ENCODE measurements around the gene LRBA.

LRBA gene

GRCh38 chr4:150493851-150494250 lies 521.2 kb downstream of the LRBA start:
- in situ Hi-C loops (cut with MboI; ENCODE audit: low sequenced_read_pairs, unreplicated experiment): no loop called here
- DNase-seq (ENCODE audit: low spot score): no peak
- no peak for TF ChIP-seq CTCF (IDR thresholded peaks at IDR 0.05; ENCODE audit: borderline replicate concordance, control extremely low read depth, extremely low read depth, insufficient read depth, missing control alignments)

GRCh38 chr4:150491132-150492049 lies 523.7 kb downstream of the LRBA start:
- in situ Hi-C loops (cut with MboI; ENCODE audit: low sequenced_read_pairs, unreplicated experiment): no loop called here

GRCh38 chr4:150482581-150482980 lies 532.5 kb downstream of the LRBA start:
- DNase-seq (ENCODE audit: low spot score): no peak
- in situ Hi-C loops (cut with MboI; ENCODE audit: low sequenced_read_pairs, unreplicated experiment): no loop called here
- TF ChIP-seq CTCF (IDR thresholded peaks at IDR 0.05; ENCODE audit: borderline replicate concordance, control extremely low read depth, extremely low read depth, insufficient read depth, missing control alignments): no peak

More at GRCh38 chr4:150491132-150492049, 523.7 kb downstream of the LRBA start:
- TF ChIP-seq CTCF (IDR thresholded peaks at IDR 0.05; ENCODE audit: borderline replicate concordance, control extremely low read depth, extremely low read depth, insufficient read depth, missing control alignments): no peak
- DNase-seq (ENCODE audit: low spot score): no peak

GRCh38 chr4:150479657-150480056 lies 535.4 kb downstream of the LRBA start:
- DNase-seq (ENCODE audit: low spot score): no peak
- in situ Hi-C loops (cut with MboI; ENCODE audit: low sequenced_read_pairs, unreplicated experiment): no loop called here
- TF ChIP-seq CTCF (IDR thresholded peaks at IDR 0.05; ENCODE audit: borderline replicate concordance, control extremely low read depth, extremely low read depth, insufficient read depth, missing control alignments): no peak

- in situ Hi-C loops (cut with MboI; ENCODE audit: low sequenced_read_pairs, unreplicated experiment): no loop called here
- TF ChIP-seq CTCF (IDR thresholded peaks at IDR 0.05; ENCODE audit: borderline replicate concordance, control extremely low read depth, extremely low read depth, insufficient read depth, missing control alignments): no peak
- DNase-seq (ENCODE audit: low spot score): no peak
Observed at GRCh38 chr4:150477869-150478268, 537.2 kb downstream of the LRBA start.

GRCh38 chr4:150476776-150477175 lies 538.3 kb downstream of the LRBA start:
- in situ Hi-C loops (cut with MboI; ENCODE audit: low sequenced_read_pairs, unreplicated experiment): no loop called here
- TF ChIP-seq CTCF (IDR thresholded peaks at IDR 0.05; ENCODE audit: borderline replicate concordance, control extremely low read depth, extremely low read depth, insufficient read depth, missing control alignments): no peak
- no peak for DNase-seq (ENCODE audit: low spot score)
